B cell (primary cell): Measurements from ENCODE around the gene PKIB.

Source experiments
- EZH2 ChIP-seq: IDR thresholded peaks from 2 replicates; pipeline ENCODE4 v1.6.1; 2012; ENCODE audit warnings: borderline replicate concordance, low read depth, mild to moderate bottlenecking, moderate library complexity, low read length; ENCODE audit not compliant: insufficient read depth, poor library complexity, severe bottlenecking
- TF ChIP-seq, protein P1 (sequence below): fragments of 200-600 bp; IDR thresholded peaks from one replicate; pipeline ENCODE4 v1.8.0; 2022; ENCODE audit warnings: antibody characterized with exemption, mild to moderate bottlenecking

- TF ChIP-seq, protein P1, sequence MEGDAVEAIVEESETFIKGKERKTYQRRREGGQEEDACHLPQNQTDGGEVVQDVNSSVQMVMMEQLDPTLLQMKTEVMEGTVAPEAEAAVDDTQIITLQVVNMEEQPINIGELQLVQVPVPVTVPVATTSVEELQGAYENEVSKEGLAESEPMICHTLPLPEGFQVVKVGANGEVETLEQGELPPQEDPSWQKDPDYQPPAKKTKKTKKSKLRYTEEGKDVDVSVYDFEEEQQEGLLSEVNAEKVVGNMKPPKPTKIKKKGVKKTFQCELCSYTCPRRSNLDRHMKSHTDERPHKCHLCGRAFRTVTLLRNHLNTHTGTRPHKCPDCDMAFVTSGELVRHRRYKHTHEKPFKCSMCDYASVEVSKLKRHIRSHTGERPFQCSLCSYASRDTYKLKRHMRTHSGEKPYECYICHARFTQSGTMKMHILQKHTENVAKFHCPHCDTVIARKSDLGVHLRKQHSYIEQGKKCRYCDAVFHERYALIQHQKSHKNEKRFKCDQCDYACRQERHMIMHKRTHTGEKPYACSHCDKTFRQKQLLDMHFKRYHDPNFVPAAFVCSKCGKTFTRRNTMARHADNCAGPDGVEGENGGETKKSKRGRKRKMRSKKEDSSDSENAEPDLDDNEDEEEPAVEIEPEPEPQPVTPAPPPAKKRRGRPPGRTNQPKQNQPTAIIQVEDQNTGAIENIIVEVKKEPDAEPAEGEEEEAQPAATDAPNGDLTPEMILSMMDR = no peak
- TF ChIP-seq EZH2 = no peak
These were observed 102.4 kb downstream of the PKIB start for GRCh38 chr6:122712448-122713137.
